GM12878 (cell line): Measurements from ENCODE around the gene CALML4.

Experiments used
- POLR2A ChIP-seq: IDR thresholded peaks from 2 replicates; pipeline ENCODE4 v1.6.1; 2011; ENCODE audit warnings: low read depth, mild to moderate bottlenecking, low read length
- POLR2AphosphoS5 ChIP-seq: IDR thresholded peaks from 2 replicates; pipeline ENCODE4 v1.6.1; 2011; ENCODE audit warnings: mild to moderate bottlenecking, low read length, inconsistent platforms
- YY1 ChIP-seq: IDR thresholded peaks from 2 replicates; pipeline ENCODE4 v1.6.1; 2011; ENCODE audit warnings: low read depth, mild to moderate bottlenecking, low read length
- TF ChIP-seq, protein P1 (sequence below): IDR thresholded peaks from 2 replicates; pipeline ENCODE4 v1.6.1; 2012; ENCODE audit warnings: mild to moderate bottlenecking, low read depth, low read length

DNA sequence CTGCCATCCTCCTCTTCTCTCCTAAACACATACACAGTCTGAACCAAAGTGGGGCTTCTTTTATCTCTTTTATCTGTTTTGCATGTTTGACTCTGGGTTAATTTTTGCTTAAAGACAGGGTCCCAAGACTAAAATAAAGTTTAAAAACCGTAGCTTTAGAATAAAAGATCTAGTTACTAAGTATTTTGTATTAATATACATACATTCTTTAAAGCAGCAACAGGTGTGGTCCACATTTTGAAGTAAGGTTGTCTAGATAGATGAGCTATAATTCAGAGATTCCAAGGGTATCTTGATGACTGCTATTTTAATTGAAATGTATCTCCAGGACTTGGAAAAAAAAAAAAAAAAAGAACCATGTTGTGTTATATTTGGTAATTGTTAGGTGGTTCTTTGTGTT lies 61.3 kb downstream of the CALML4 start:
- TF ChIP-seq POLR2AphosphoS5 (no peak), YY1 (no peak), POLR2A (no peak)
- TF ChIP-seq, protein P1, sequence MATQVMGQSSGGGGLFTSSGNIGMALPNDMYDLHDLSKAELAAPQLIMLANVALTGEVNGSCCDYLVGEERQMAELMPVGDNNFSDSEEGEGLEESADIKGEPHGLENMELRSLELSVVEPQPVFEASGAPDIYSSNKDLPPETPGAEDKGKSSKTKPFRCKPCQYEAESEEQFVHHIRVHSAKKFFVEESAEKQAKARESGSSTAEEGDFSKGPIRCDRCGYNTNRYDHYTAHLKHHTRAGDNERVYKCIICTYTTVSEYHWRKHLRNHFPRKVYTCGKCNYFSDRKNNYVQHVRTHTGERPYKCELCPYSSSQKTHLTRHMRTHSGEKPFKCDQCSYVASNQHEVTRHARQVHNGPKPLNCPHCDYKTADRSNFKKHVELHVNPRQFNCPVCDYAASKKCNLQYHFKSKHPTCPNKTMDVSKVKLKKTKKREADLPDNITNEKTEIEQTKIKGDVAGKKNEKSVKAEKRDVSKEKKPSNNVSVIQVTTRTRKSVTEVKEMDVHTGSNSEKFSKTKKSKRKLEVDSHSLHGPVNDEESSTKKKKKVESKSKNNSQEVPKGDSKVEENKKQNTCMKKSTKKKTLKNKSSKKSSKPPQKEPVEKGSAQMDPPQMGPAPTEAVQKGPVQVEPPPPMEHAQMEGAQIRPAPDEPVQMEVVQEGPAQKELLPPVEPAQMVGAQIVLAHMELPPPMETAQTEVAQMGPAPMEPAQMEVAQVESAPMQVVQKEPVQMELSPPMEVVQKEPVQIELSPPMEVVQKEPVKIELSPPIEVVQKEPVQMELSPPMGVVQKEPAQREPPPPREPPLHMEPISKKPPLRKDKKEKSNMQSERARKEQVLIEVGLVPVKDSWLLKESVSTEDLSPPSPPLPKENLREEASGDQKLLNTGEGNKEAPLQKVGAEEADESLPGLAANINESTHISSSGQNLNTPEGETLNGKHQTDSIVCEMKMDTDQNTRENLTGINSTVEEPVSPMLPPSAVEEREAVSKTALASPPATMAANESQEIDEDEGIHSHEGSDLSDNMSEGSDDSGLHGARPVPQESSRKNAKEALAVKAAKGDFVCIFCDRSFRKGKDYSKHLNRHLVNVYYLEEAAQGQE, result no peak
